Liver (tissue), 9 donors: ENCODE results near the gene ZNF282. TPM values are rescaled to one million over a fixed set of nuclear protein-coding genes. Genes with fewer than 3 reads are reported as not detected.

Experiments used
- DNase-seq: peaks from one replicate; pipeline ENCODE4 v3.0.0-alpha.2; 2017; ENCODE audit warnings: low spot score
- H3K27ac ChIP-seq, 2 donors: one replicate each; pipeline ENCODE4 v1.7.0; 2013; ENCODE audit warnings: inconsistent platforms in 2 of 2, low read length in 2 of 2, control low read depth in 1 of 2, low read depth in 1 of 2, mild to moderate bottlenecking in 1 of 2
- H3K27me3 ChIP-seq, 4 donors: one replicate each; pipeline versions ENCODE4 v1.6.1 to v1.7.0; 2013; ENCODE audit warnings: low read length in 3 of 4, inconsistent platforms in 1 of 4, mild to moderate bottlenecking in 1 of 4, moderate library complexity in 1 of 4; ENCODE audit not compliant: control insufficient read depth in 4 of 4, insufficient read depth in 4 of 4
- H3K36me3 ChIP-seq, 4 donors: one replicate each; pipeline versions ENCODE4 v1.6.1 to v1.7.0; 2013; ENCODE audit warnings: low read length in 3 of 4, mild to moderate bottlenecking in 3 of 4, low read depth in 1 of 4, moderate library complexity in 1 of 4; ENCODE audit not compliant: control insufficient read depth in 4 of 4, insufficient read depth in 3 of 4
- H3K4me1 ChIP-seq, 4 donors: one replicate each; pipeline versions ENCODE4 v1.6.1 to v1.7.0; 2013; ENCODE audit warnings: low read length in 3 of 4, mild to moderate bottlenecking in 3 of 4, moderate library complexity in 1 of 4; ENCODE audit not compliant: control insufficient read depth in 4 of 4, insufficient read depth in 4 of 4
- H3K4me3 ChIP-seq, 3 donors: one replicate each; pipeline versions ENCODE4 v1.6.1 to v1.7.0; 2013; ENCODE audit warnings: low read length in 3 of 3, control low read depth in 1 of 3, low read depth in 1 of 3, mild to moderate bottlenecking in 1 of 3
- H3K9ac ChIP-seq, 2 donors: one replicate each; pipeline ENCODE4 v1.7.0; 2013; ENCODE audit warnings: low read length in 2 of 2, mild to moderate bottlenecking in 2 of 2, moderate library complexity in 2 of 2, control low read depth in 1 of 2, low read depth in 1 of 2
- H3K9me3 ChIP-seq, 4 donors: one replicate each; pipeline versions ENCODE4 v1.6.1 to v1.7.0; 2013; ENCODE audit warnings: low read length in 3 of 4; ENCODE audit not compliant: control insufficient read depth in 4 of 4
- EGR1 ChIP-seq, 2 donors: IDR thresholded peaks; 2 replicates each; pipeline ENCODE4 v1.6.1; 2016 to 2018; ENCODE audit warnings: antibody characterized with exemption in 2 of 2, low read depth in 2 of 2
- GABPA ChIP-seq, 2 donors: IDR thresholded peaks in 1 of 2; conservative IDR thresholded peaks in 1 of 2; 2 replicates each; pipeline ENCODE4 v1.6.1; 2016; ENCODE audit warnings: antibody characterized with exemption in 2 of 2, mild to moderate bottlenecking in 1 of 2, moderate library complexity in 1 of 2
- HNF4A ChIP-seq, 2 donors: conservative IDR thresholded peaks; 2 replicates each; pipeline ENCODE4 v1.6.1; 2016; ENCODE audit warnings: antibody characterized with exemption in 2 of 2, mild to moderate bottlenecking in 2 of 2
- NR2F2 ChIP-seq: IDR thresholded peaks from 2 replicates; pipeline ENCODE4 v1.6.1; 2016; ENCODE audit warnings: antibody characterized with exemption
- RAD21 ChIP-seq, 2 donors: IDR thresholded peaks; 2 replicates each; pipeline ENCODE4 v1.6.1; 2016; ENCODE audit warnings: antibody characterized with exemption in 2 of 2, mild to moderate bottlenecking in 2 of 2
- RXRA ChIP-seq, 2 donors: IDR thresholded peaks; 2 replicates each; pipeline ENCODE4 v1.6.1; 2017 to 2018; ENCODE audit warnings: antibody characterized with exemption in 2 of 2, mild to moderate bottlenecking in 1 of 2
- TAF1 ChIP-seq: conservative IDR thresholded peaks from 2 replicates; pipeline ENCODE4 v1.6.1; 2016; ENCODE audit warnings: antibody characterized with exemption, mild to moderate bottlenecking
- ZBTB33 ChIP-seq: IDR thresholded peaks from 2 replicates; pipeline ENCODE4 v1.6.1; 2016; ENCODE audit warnings: antibody characterized with exemption
- WGBS: extraction: QIAGEN DNeasy Blood & Tissue Kit; methylation state at CpG from one replicate; pipeline ENCODE4 v1.1.7; 2013; 5-methylcytosine and 5-hydroxymethylcytosine counted together
- polyA plus RNA-seq, 2 donors: library from polyadenylated mRNA; stranded (reverse) in 1 of 2; unstranded in 1 of 2; fragments of 200-250 nt in 1 of 2; fragments of >200 nt in 1 of 2; fragmentation: Nextera tagmentation in 1 of 2; extraction: Ambion mirVana in 1 of 2; gene quantifications; one replicate each; pipeline versions ENCODE4 v1.2.1 to v1.2.3, GENCODE V29; 2013 to 2015
- total RNA-seq, 2 donors: library from RNA; depleted of rRNA; stranded (reverse); fragments of >200 nt; gene quantifications; one replicate each; pipeline ENCODE4 v1.2.3, GENCODE V29; 2014
- TF ChIP-seq, protein P1 (sequence below): IDR thresholded peaks from 2 replicates; pipeline ENCODE4 v1.6.1; 2016; ENCODE audit warnings: antibody characterized with exemption, mild to moderate bottlenecking
- donor health status: healthy.
- donor health status: healthy.
- donor health status: healthy.
- donor health status: healthy.
- donor health status: healthy.

Gene ZNF282
- total and polyA plus RNA-seq, 4 donors: 2.0 to 78.6 (median 13.1) TPM

- Histone ChIP-seq H3K9ac (no peak overlapping the region), H3K4me3 (no peak overlapping the region), H3K27ac (no peak overlapping the region), H3K36me3 (peaks cover 11 to 91% (median 72%) of the 10 kb centered on the region in 4 donors), H3K9me3 (no peaks in the 10 kb centered on the region), H3K4me1 (no peaks in the 10 kb centered on the region), H3K27me3 (no peaks in the 10 kb centered on the region)
- TF ChIP-seq RXRA (IDR thresholded peaks at IDR 0.05) (no peak), NR2F2 (no peak), RAD21 (IDR thresholded peaks at IDR 0.05) (no peak), HNF4A (conservative IDR thresholded peaks at IDR 0.05) (no peak), TAF1 (no peak)
- TF ChIP-seq, protein P1, sequence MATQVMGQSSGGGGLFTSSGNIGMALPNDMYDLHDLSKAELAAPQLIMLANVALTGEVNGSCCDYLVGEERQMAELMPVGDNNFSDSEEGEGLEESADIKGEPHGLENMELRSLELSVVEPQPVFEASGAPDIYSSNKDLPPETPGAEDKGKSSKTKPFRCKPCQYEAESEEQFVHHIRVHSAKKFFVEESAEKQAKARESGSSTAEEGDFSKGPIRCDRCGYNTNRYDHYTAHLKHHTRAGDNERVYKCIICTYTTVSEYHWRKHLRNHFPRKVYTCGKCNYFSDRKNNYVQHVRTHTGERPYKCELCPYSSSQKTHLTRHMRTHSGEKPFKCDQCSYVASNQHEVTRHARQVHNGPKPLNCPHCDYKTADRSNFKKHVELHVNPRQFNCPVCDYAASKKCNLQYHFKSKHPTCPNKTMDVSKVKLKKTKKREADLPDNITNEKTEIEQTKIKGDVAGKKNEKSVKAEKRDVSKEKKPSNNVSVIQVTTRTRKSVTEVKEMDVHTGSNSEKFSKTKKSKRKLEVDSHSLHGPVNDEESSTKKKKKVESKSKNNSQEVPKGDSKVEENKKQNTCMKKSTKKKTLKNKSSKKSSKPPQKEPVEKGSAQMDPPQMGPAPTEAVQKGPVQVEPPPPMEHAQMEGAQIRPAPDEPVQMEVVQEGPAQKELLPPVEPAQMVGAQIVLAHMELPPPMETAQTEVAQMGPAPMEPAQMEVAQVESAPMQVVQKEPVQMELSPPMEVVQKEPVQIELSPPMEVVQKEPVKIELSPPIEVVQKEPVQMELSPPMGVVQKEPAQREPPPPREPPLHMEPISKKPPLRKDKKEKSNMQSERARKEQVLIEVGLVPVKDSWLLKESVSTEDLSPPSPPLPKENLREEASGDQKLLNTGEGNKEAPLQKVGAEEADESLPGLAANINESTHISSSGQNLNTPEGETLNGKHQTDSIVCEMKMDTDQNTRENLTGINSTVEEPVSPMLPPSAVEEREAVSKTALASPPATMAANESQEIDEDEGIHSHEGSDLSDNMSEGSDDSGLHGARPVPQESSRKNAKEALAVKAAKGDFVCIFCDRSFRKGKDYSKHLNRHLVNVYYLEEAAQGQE: no peak
- no peak for DNase-seq
- WGBS: 81% methylated on average over 7 of the region's 7 CpGs
Measured at GRCh38 chr7:149214020-149214720, 18.8 kb downstream of the ZNF282 start.

DNA sequence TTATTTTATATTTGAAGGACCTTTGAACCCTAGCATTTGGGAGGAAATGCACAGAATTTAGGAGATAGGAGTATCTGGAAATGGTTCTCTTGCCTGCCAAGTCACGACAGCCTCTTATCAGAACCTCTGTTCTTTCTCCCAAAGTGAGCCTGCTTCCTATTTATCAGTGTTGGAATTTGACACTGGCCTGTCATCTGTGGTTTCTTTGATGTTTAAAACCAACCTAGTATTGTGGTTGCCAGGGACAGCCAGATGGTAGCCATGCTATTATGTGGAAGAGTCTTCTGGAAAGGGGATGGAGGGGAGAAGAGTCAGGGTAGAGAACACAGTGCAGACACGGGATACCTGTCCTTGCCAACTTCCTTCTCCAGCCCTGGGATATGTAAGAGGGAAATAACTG is 21.1 kb downstream of the ZNF282 start:
- H3K4me1 ChIP-seq: no peaks in the 10 kb centered on the region
- TF ChIP-seq GABPA (IDR thresholded peaks at IDR 0.05 in 1 of 2, conservative IDR thresholded peaks at IDR 0.05 in 1 of 2) (no peak), EGR1 (IDR thresholded peaks at IDR 0.05; ENCODE audit: low read depth in 2 of 2) (no peak), RAD21 (IDR thresholded peaks at IDR 0.05) (no peak), TAF1 (no peak), ZBTB33 (no peak), HNF4A (conservative IDR thresholded peaks at IDR 0.05) (no peak)
- TF ChIP-seq, protein P1: no peak
- H3K27me3 ChIP-seq: no peaks in the 10 kb centered on the region
- WGBS: 69% methylated on average over 2 of the region's 2 CpGs
- peaks cover 9 to 85% (median 59%) of the 10 kb centered on the region in 4 donors for H3K36me3 ChIP-seq
- DNase-seq: no peak
- no peaks in the 10 kb centered on the region for H3K9me3 ChIP-seq
- H3K4me3 ChIP-seq: no peak overlapping the region
- H3K9ac ChIP-seq: no peak overlapping the region
- H3K27ac ChIP-seq: no peak overlapping the region
